Activated CD4-positive, alpha-beta T cell treated with anti-CD3 and anti-CD28 coated beads for 4 hours (primary cell): Measurements from ENCODE around the gene FAXDC2.

ENCODE experiments used
- DNase-seq, 2 donors: peaks; one replicate each; pipeline ENCODE4 v3.0.0-alpha.2; 2020

The FAXDC2 gene

DNA sequence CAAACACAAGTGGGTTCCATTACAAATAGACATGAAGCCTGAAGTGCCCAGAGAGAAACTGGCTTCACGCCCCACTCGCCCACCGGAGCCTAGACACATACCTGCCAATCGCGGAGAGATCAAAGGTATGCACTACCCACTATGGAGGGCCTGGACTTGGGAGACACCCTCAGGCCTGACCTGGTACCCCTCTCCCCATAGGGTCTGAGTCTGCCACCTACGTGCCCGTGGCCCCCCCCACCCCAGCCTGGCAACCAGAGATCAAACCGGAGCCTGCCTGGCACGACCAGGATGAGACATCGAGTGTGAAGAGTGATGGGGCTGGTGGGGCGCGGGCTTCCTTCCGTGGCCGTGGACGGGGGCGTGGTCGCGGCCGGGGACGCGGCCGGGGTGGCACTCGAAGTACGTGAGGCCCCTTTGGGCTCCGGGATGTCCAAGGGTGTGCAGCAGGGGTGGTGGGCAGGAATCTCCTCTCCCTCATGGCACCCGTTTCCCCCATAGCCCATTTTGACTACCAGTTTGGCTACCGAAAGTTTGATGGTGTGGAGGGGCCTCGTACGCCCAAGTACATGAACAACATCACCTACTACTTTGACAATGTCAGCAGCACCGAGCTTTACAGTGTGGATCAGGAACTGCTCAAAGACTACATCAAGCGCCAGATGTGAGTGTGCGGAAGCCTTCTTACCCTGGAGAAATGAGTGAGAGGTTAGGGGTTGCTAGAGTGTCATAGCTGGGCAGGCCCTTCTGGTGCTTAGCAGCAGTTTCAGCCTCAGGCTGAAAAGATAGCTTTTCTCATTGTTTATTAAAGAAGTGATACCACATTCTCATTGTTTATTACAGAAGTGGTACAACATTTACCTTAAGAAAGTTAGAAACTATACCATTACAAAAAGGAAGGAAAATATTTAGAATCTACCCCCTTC is 56.5 kb downstream of the FAXDC2 start:
- DNase-seq, result no peak

DNA sequence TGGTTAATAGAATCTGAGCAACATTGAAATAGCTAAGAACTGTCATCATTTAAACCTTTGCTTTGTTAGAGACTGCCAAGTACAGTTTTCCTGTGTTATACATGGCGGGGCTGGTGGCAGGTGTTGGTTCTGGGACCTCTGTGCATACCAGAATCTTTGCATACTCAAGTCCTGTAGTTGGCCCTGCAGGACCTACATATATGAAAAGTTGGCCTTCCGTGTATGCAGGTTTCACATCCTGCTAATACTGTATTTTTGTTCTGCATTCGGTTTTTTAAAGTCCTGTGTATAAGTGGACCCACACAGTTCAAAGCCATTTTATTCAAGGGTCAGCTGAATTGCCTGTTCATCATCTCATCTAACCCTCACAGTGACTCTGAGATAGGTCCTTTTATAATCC is 58.9 kb downstream of the FAXDC2 start:
- DNase-seq, result no peak

DNA sequence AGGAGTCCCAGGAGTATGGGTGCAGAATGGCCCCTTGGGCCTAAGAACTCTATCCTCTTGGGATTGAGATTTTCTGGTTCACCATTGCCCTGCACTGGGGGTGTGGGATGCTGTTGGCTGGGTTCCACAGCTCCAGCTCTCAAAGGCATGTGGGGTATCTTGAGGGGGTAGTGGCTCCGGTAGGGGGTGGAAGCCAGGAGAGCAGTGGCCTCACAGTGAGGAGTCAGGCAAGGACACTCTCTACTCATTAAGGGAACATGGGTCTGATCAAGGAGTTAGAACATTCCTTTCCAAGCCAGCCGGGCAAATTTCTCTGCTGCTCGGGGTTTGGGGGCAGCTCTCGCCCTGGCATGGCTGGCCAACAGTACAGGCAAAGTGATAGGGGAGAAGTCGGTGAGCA is 62.2 kb downstream of the FAXDC2 start:
- no peak for DNase-seq

DNA sequence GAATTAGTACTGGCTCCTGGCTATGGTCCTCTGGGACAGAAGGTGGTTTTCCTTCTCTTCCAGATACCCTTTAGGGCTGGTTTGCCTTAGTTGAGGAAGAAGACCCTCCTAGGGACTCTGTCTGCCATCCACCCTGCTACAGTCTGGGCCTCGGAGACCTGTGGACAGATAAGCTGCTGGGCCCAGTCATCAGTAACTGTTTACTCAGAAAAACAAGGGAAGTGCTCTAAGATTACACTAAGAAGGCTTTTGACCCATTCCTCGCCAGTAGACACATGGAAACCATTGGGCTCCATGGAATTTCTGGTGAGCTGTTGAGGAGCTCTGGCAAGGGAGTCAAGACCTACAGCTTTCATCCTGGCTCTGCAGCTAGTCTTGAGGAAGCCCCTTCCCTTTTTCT is 64.0 kb downstream of the FAXDC2 start:
- DNase-seq, result no peak

DNA sequence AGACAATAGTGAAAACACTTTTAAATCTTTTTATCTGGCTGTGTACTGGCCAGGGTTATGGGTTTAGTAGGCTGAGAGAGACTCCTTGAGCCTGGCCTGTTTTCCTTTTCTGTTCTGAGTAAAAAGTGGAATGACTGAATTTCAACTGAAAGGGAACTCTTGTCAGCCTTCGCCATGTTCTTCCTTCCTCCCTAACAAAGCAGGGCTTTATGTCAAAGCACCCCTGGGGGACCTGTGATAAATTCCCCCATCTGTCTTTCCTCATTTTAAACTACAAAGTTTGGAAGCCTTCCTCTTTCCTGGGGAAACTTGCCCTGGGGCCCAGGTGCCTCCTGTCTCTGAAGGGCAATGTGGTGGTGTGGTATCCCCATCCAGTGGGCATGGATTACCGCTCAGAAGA is 65.5 kb downstream of the FAXDC2 start:
- no peak for DNase-seq

DNA sequence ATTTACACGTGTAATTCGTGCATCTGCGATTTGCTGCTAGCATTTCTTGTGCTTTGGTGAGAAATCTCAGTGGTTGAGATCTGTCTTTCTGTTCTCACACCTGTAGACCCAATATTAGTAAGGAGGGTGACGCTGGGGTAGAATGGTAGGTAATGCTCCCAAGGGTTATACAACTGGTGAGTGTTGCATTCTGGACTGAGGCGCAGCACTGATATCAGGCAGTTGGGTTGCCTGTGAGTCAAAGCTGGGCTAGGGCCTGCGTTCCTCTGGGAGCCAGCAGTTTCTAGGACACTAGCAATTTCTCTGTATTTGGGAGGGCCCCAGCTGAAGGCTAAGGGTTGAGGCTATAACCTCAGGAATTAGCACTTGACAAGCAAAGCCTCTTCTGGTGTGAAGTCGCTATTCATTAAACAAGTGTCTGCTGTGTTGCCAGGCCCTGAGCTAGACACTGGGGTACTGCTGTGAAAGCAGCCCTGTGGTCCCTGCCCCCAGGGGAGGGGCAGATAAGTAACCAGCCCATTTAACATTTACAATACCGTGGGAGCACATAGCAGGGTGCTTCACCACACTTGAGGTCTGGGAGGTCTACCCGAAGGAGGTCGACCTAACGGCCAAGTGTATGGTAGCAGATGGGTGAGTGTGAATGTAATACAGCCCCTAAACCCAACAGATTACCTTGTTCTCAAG is 66.5 kb downstream of the FAXDC2 start:
- DNase-seq, result no peak

DNA sequence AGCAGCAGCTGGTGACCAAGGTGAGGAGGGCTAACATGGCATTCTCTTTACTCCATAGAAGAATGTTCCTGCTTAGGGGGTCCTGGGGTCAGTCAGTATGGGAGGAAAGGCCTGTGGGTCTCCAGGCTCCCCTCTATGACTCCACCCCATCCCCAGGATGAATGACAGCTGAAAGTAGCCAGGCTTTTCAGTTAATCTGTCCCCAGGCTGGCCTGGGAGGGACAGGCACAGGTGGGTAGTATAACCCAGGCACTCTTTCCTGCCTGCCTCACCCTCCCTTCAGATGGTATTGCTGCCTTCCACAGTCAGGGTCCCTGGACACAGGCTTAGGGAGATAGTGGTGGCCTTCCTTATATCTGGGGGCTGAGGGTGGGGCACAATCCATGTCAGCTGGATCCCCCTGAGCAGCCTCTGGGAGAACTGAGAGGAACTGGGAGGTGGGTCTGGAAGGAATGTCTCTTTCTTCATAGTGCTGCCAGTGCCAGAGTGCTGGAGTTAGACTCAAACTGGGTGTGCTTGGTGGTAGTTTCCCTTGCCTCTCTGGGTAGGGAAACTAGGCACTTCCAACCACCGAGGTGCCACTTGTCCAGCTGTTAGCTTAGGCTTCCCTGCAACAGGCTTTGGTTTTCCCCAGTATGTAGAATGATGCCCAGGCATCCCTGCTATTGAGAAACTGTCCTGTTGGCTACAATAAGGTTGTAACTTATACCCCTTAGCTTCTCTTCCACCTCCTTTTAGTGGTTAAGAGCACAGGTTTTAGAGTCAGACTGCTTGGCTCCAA is 67.4 kb downstream of the FAXDC2 start:
- DNase-seq, result no peak

DNA sequence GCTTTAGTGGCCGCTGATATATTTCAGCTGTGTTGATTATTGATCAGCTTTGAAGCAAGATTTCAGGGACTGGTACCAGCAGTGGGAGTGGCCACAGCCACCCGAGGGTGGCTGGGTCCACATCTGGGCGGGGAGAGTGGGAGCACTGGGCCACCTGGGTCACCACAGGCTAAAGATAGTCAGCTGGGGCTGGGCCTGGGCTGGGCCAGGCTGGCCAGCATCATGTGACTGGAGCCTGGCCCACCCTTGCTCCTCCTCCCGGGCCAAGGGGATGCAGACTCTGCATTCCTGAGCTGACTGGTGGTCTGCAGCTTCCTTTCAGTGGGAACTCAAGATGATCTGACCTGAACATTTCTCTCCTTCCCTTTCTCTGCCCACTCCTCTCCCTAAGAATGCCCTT is 68.1 kb downstream of the FAXDC2 start:
- DNase-seq, result no peak

DNA sequence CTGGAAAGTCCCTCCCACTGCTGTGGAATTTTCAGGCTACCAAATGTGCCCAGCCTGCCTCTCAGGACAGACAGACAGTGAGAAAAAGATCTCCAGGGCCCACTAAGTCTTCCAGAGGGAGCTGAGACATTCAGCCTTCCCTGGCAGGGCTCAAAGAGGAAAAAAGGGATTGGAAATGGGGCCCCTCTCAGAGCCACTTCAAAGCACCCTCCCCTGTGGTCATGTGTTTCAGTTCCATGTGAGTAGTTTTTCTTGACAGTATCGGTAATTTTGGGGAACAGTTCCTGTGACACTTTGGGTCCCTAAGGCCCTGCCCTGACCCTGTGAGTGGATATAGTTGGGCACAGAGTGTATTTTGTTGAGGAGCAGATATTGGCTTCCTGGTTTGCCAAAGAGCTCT is 70.3 kb downstream of the FAXDC2 start:
- no peak for DNase-seq

DNA sequence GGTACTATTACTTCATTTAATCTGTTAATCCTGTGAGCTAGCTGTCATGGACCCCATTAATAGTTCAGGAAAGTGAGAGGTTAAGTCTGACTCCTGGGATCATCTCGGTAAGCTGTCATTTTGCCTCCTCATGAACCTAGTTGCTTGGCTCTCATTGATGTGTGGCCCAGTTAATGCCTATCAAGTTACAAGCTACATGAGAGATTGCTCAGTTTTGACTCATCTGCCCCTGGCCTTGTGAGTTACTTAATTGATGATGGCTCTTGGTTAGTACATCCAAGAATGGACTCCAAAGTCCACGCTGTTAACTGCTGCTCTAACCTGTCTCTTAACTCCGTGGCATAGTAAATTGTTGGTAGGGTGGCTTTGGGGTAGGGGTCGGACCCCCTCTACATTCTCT is 71.3 kb downstream of the FAXDC2 start:
- no peak for DNase-seq

DNA sequence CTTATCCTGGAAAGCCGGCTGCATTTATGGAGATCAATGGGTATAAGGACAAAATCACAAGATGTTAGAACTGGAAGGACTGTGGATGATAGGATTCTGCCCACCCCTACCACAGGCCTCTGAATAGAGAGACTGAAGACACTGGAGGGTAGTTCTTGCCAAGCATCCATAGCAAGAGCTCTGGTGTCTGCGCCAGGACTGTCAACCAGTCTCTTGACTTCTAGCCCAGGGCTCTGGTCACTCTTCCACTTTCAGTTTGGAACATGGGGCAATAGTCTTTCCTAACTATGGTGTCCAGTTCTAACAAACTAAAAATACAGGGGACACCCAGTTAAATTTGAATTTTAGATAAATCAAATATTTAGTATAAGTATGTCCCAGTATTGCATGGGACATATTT is 71.9 kb downstream of the FAXDC2 start:
- no peak for DNase-seq

DNA sequence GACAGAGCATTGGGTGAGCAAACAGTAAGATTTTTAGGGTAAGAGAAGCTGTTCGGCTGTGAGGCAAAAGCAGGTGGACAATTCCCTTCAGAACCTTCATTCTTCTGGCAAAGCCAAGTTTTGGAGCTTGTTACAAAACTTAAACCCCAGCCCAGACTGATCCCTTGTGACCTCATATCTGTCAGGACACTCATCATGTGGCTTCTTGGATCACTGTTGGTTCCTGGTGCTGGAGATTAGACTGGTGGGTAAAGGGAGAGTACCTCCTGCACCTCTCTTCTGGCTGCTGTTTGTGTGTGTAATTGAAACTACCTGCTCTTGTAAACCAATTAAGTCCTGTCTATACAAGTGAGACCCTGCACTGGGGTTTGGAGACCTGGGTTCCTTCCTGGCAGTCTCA is 74.2 kb downstream of the FAXDC2 start:
- DNase-seq, result no peak

DNA sequence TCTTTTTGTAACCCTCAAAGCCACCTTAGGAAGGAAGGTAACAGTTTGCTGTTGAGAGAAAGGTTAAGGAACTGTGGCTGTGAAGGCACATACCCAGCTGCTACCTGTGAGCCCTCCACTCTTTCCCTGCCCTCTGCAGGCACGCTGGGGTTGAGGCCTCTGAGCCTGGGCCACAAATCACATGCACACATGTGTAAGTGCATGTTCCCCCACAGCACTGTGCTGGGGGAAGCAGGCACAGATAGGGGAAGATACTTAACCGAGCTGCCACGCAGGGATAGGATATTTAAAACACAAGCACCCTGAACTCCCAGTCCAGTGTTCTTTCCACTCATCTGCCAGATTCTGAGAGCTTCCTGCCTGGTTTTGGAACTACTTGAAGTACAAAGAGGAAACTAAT is 77.1 kb downstream of the FAXDC2 start:
- DNase-seq, result no peak

DNA sequence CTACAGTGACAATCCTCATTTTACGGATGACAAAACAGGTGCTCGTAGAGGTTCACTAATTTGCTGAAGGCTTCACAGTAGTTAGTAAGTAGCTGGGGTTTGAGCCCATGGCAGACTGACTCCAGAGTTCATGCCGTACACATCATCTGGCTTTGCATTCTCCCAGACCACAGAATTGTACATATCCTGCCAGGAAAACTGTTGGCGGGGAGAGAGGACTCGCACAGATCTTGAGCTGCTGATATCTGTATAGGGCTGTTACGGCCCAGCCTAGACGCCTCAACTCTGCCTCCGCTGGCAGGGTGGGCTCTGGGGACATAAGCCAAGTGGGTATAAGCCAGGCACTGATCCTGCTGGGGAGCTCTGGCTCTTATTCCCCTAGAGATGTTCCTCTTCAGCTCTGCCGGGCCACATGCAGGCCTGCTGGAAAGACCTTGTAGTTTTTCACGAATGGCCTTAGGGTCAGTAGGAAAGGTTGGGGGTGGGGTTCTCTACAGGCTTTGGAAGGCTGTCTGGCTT is 79.0 kb downstream of the FAXDC2 start:
- DNase-seq, result no peak

DNA sequence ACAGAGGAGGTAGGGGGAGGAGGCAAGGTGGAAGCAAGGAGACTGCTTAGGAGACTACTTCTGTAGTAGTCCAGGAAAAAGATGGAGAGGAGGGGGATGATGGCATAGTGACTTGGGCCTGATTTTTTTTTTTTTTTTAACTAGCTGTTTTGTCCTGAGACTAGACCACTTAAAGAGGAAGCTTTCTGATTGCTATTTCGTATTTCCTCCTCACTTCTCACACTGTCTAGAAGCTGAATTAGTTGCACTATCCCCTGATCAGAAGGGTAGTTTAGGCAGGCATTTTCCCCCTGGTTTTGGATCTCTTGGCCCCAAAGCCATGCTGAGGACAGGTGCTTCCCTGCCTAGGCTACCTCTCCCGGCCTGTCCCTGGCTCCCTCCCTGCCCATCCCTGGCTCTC is 80.3 kb downstream of the FAXDC2 start:
- no peak for DNase-seq
